ENCODE data around the gene EID3.

DNA sequence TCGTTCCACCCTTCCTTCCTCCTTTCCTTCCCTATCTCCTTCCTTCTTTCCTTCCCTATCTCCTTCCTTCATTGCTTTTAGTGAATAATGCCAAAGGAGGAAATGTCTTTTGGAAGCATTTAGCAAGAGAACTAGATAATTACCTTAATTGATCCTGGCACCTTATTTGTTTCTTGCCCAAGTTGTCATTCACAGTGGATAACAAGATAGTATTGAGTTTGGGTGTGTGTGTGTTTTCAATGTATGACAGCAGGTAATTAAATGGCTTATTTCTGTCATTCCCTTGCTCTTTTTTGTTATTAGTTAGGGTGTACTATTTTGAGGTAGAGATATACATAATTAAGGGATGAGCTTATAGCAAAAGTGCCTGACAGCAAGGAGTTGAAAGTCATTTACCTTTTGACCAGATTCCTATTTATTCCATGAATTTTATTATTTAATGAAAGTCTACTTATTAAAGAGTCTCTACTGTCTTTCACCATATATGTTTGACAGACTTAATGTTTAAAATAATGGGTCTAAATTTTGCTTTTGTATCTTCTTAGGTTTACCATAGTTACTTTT is 30.2 kb downstream of the EID3 start:
- TF ChIP-seq CTCF (IDR thresholded peaks at IDR 0.05; ENCODE audit: poor library complexity, severe bottlenecking), result no peak
- TF ChIP-seq RAD21 (conservative IDR thresholded peaks at IDR 0.05), result no peak
- TF ChIP-seq EZH2 (IDR thresholded peaks at IDR 0.05; ENCODE audit: borderline replicate concordance, insufficient read depth, low read length, poor library complexity, severe bottlenecking), result no peak
- no peak for TF ChIP-seq MXI1 (conservative IDR thresholded peaks at IDR 0.05; ENCODE audit: poor library complexity, severe bottlenecking)
- TF ChIP-seq POLR2AphosphoS5 (IDR thresholded peaks at IDR 0.05), result no peak
- TF ChIP-seq SMC3 (conservative IDR thresholded peaks at IDR 0.05; ENCODE audit: poor library complexity), result no peak
- TF ChIP-seq EP300 (conservative IDR thresholded peaks at IDR 0.05; ENCODE audit: poor library complexity, severe bottlenecking), result no peak
- TF ChIP-seq, protein P1, sequence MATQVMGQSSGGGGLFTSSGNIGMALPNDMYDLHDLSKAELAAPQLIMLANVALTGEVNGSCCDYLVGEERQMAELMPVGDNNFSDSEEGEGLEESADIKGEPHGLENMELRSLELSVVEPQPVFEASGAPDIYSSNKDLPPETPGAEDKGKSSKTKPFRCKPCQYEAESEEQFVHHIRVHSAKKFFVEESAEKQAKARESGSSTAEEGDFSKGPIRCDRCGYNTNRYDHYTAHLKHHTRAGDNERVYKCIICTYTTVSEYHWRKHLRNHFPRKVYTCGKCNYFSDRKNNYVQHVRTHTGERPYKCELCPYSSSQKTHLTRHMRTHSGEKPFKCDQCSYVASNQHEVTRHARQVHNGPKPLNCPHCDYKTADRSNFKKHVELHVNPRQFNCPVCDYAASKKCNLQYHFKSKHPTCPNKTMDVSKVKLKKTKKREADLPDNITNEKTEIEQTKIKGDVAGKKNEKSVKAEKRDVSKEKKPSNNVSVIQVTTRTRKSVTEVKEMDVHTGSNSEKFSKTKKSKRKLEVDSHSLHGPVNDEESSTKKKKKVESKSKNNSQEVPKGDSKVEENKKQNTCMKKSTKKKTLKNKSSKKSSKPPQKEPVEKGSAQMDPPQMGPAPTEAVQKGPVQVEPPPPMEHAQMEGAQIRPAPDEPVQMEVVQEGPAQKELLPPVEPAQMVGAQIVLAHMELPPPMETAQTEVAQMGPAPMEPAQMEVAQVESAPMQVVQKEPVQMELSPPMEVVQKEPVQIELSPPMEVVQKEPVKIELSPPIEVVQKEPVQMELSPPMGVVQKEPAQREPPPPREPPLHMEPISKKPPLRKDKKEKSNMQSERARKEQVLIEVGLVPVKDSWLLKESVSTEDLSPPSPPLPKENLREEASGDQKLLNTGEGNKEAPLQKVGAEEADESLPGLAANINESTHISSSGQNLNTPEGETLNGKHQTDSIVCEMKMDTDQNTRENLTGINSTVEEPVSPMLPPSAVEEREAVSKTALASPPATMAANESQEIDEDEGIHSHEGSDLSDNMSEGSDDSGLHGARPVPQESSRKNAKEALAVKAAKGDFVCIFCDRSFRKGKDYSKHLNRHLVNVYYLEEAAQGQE (IDR thresholded peaks at IDR 0.05; ENCODE audit: borderline replicate concordance), result no peak

All from neural cell (in vitro differentiated cells).